IPS-NIHi7 (cell line): ENCODE measurements around the gene PRKAB2.
"Not testable (repeated sequence)": the region's sequence is repeated elsewhere in the genome, so short reads cannot be mapped to it uniquely, and the experiment has no call there.

Experiments
- DNase-seq: peaks from one replicate; pipeline ENCODE4 v3.0.0; 2012; ENCODE audit warnings: mixed read lengths; ENCODE audit errors: extremely low spot score

The PRKAB2 gene

GRCh38 chr1:147172168-147173016 lies at the start of gene PRKAB2:
Gene PRKAB2 (minus strand): TSS chr1:147172470. CDS start chr1:147172144, 326 bp downstream.
- peak; percentile 95 for DNase-seq

- no peak for DNase-seq
These were observed 46.3 kb upstream of the PRKAB2 start for GRCh38 chr1:147218606-147219005.

GRCh38 chr1:147217141-147217540 lies 44.9 kb upstream of the PRKAB2 start:
- DNase-seq: no peak

GRCh38 chr1:147216124-147216523 lies 43.9 kb upstream of the PRKAB2 start:
- DNase-seq: no peak

GRCh38 chr1:147215540-147215916 lies 43.3 kb upstream of the PRKAB2 start:
- no peak for DNase-seq

GRCh38 chr1:147214842-147215539 lies 42.7 kb upstream of the PRKAB2 start:
- DNase-seq: no peak

GRCh38 chr1:147214325-147214724 lies 42.1 kb upstream of the PRKAB2 start:
- DNase-seq: no peak

- DNase-seq: no peak
These were observed 41.0 kb upstream of the PRKAB2 start for GRCh38 chr1:147213271-147213670.

GRCh38 chr1:147211577-147211976 lies 39.3 kb upstream of the PRKAB2 start:
- no peak for DNase-seq

GRCh38 chr1:147210987-147211386 lies 38.7 kb upstream of the PRKAB2 start:
- no peak for DNase-seq

- DNase-seq: no peak
These were observed 37.9 kb upstream of the PRKAB2 start for GRCh38 chr1:147209825-147210821.

- DNase-seq: no peak
These were observed 36.3 kb upstream of the PRKAB2 start for GRCh38 chr1:147208619-147209018.

- no peak for DNase-seq
These were observed 34.9 kb upstream of the PRKAB2 start for GRCh38 chr1:147207192-147207591.

GRCh38 chr1:147204080-147204479 lies 31.8 kb upstream of the PRKAB2 start:
- DNase-seq: no peak

GRCh38 chr1:147202576-147202975 lies 30.3 kb upstream of the PRKAB2 start:
- DNase-seq: no peak

- no peak for DNase-seq
These were observed 29.5 kb upstream of the PRKAB2 start for GRCh38 chr1:147201786-147202185.

GRCh38 chr1:147201276-147201675 lies 29.0 kb upstream of the PRKAB2 start:
- DNase-seq: no peak

- not testable (repeated sequence) for DNase-seq
These were observed 25.1 kb upstream of the PRKAB2 start for GRCh38 chr1:147197324-147197723.

GRCh38 chr1:147189514-147189913 lies 17.2 kb upstream of the PRKAB2 start:
- DNase-seq: no peak

GRCh38 chr1:147185432-147185831 lies 13.2 kb upstream of the PRKAB2 start:
- DNase-seq: no peak

GRCh38 chr1:147177611-147178380 lies 5.5 kb upstream of the PRKAB2 start:
- no peak for DNase-seq
